ENCODE measurements around the gene TMEM43.

TMEM43 gene

GRCh38 chr3:14123308-14124222 lies 1.3 kb upstream of the TMEM43 start:
- no peak for DNase-seq

GRCh38 chr3:14124223-14124614 lies 633 bp upstream of the TMEM43 start:
- peak; percentile 78 for DNase-seq

DNA sequence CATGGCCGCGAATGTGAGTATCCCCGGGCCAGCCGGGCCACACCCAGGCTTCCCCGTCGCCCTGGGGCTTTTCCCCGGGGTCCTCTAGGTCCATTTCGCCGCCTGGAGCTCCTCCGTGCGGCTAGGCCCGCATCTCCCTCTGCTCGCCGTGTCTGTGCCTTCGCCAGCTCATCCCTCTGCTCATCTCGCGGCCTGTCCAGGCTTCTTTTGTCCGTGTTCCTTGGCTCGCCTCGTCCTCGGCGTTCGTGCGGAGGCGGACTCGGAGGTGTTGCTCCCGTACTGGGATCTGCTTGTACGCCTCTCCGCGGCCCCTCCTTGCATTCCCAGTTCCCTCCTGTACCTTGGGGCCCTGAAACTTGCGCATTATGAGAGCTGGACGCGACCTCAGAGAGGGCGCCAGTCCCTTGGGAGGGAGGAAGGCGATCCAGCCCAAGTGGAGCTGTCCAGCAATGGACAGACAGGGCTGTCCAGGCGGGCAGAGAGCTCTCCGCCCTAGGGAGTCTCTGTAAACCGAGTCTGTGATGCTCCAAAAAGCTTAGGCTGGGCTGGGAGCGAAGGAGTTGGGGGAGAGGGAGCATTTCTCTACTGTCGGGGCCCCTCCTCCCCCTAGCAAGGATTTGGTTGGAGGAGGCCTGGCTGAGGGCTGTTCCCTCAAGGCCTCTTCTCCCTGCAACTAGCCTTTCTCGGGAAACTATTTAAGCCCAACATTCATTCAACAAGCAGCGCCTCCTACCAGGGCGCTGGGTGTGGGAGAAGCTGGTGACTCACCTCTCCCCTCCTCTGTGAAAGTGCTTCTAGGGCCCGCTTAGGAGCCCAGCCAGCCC lies 553 bp downstream of the TMEM43 start:
- peak; percentile 75 for DNase-seq

DNA sequence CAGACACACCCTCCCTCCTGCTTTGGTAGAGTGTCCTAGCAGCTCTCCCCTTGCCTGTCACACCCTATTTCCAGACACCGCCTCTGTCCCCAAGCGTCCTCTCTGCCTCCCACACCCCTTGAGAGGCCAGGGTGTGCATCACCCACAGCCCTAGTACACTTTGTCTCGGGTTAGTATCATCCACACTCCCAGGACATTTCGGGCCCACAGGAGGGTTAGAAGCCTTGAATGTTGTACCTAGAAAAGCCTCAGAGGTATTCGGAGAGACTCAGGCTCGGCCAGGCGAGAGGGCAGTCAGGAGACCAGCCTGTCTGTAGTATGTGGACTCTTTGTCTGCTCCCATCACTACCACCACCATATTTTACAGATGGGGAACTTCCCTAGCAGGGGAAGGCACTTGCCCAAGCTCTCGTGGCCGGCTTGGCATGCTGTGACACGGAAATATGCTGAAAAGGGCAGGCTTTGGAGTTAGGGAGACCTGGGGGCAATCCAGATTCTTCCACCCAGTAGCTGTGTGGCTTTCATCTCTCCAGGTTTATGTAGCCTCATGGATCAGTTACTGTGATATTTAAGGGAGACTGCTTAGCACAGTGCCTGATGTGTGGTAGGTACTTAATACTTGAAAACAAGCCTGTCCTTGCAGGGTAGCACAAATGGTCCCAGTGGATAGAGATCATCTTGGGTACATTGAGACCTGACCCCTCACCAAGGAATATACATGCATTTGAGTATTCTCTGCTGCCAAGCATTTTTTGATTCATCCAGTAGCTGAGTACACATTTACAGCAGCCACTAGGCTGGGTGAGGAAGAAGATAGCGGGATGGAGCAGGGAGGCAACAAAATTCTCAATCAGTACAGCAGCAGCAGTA lies 1.4 kb downstream of the TMEM43 start:
- no peak for DNase-seq

DNA sequence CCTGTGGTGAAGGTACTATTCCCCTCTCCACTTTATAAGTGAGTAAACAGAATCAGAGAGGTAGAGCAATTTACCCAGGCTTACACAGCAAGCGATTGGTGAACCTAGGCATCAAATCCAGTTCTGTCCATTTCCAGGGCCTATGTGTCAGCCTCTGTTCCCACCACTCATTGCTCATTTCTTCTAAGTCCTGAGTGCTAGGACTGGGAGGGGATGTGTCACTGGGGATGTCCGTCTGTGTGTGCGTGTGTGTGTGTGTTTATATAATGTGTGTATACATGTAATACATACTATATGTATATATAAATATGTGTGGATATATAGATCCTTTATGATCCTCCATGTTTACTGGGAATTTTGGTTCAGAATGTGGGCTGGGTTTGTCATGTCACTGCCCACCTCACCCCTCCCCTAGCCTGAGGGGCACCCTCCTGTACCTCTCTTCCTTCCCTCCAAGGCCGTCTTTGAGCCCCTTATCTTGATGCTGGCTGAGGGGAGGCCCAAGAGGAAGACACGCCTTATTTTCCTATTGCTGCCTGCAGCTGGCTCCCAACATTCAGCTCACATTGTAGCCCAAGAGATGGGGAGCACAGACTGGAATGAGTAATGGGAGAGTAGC lies 2.1 kb downstream of the TMEM43 start:
- no peak for DNase-seq

DNA sequence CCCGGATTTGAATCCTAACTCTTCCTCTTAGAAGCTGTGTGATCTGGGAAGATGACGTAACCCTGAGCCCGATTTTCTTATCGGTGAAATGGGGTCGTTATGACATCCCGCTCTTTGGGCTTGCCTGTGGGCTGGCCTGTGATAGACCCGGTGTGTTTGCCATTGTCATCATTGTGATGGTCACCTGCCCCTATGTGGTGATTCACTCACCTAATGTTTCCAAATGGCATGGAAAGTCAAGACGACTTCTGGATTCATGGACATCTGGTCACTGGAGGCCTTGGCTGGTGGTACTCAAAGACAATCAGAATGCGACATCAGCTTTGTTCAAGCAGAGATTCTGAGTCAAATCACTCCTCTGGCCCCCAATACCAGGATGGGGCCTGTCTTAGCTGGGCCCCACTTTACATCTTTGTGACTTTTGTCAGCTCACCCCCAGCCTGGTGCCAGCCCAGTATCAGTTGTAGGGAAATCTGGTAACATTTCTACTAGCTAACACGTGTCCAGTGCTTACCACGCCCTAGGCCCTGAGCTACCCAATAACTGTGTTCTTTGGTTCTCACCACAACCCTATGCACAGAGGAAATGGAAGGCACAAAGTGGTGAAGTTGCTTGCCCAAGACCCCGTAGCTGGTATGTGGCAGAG lies 2.8 kb downstream of the TMEM43 start:
- DNase-seq, result no peak

- no peak for DNase-seq
Observed at GRCh38 chr3:14128724-14129123, 3.9 kb downstream of the TMEM43 start.

DNA sequence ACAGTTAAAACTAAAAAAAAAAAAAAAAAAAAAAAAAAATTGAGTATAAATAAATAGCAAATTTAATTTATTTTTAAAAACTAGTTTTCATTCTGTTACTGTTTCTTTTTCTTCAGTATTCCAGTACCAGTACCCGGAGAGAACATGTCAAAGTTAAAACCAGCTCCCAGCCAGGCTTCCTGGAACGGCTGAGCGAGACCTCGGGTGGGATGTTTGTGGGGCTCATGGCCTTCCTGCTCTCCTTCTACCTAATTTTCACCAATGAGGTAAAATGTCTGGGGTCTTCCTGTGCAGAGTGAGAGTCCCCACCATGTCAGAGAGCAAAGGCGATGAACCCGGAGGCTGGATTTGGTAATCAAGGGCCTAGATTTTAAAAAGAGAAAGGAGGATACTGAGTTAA lies 4.4 kb downstream of the TMEM43 start:
- no peak for DNase-seq

DNA sequence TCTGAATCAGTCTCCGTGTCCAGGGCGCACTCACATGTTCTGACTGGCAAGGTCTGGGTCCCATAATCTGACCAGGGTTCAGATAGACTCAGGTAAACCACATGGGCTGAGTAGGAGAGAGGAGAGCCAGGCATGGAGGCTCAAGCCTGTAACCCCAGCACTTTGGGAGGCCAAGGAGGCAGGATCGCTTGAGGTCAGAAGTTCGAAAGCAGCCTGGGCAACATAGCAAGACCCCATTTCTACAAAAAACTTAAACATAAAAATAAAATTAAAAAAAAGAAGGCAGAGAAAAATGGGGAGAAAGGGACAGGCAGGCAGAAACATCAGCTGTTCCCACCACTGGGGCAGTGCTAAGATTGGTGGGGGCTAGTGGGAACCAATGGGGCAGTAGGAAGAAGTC lies 5.4 kb downstream of the TMEM43 start:
- no peak for DNase-seq

GRCh38 chr3:14130707-14131106 lies 5.9 kb downstream of the TMEM43 start:
- no peak for DNase-seq

DNA sequence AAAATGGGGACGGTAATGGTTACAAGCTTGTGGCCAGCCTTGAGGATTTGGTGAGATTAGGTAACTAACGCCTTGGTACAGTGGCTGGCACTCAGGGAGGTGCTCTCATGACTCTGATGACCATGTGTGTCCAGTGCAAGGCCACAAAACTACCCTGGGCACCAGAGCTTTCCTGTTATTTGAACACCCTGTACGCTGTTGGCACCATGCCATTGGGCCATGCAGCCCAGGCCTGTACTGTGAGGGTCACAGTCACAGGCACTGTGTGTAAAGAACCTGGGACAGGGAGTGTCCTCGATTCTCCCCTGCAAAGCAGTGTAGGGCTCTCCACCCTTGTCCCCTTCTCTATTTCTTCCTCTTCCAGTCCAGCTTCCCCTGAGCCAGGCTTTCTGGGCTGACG lies 6.3 kb downstream of the TMEM43 start:
- DNase-seq, result no peak

DNA sequence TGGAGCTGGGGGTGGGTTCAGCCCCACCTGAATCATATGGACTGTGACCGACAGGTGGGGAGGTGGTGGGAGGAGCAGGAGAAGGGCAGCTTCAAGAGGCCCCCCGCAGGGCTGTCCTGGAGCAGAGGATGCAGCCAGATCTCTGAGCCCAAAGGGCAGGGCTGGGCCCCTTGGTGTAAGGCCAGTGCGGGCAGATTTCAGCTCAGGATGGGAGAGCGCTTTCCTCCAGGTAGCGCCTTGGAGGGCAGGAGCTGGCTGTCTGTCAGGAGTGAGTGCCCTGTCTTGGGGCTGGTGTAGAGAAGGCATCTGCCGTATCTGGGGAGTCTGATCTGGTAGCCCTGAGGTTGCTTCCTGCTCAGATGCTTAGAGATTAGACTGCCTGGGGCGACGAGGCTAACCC lies 7.3 kb downstream of the TMEM43 start:
- no peak for DNase-seq

DNA sequence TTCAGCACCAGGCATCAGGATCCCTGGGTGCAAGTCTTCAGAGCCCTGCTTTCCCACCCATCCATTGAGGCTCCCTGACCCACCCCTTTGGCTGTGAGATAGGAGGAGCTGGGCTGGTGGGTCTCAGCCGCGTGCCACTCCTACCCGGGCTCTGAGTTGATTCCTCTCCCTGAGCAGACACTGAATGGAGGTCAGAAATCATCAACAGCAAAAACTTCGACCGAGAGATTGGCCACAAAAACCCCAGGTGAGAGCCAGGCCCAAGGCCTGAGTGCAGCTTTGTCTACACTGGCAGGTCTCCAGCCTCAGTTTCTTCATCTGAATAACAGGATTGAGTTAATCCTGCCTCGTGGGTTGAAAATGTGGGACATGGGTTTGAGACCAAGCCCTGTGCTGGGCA lies 7.8 kb downstream of the TMEM43 start:
- DNase-seq, result no peak

- no peak for DNase-seq
Observed at GRCh38 chr3:14133188-14133800, 8.4 kb downstream of the TMEM43 start.

GRCh38 chr3:14133876-14134275 lies 9.0 kb downstream of the TMEM43 start:
- DNase-seq, result no peak

GRCh38 chr3:14134291-14134690 lies 9.4 kb downstream of the TMEM43 start:
- no peak for DNase-seq

DNA sequence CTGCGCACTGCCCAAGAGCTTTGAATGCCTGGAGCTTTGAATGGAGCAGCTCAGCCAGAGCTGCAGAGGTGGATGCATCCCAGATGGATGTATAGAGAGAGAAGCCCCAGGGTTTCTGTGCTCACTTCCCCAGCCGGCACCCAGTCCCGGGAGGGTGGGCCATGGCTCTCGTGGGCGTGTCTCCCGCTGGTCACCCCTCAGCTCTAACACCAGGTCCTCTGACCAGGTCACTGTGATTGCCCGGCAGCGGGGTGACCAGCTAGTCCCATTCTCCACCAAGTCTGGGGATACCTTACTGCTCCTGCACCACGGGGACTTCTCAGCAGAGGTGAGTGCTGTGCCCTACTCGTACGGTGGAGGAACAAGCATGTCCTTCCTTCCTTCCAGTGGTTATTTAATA lies 10.7 kb downstream of the TMEM43 start:
- DNase-seq, result no peak

- DNase-seq, result no peak
Observed at GRCh38 chr3:14137004-14137403, 12.2 kb downstream of the TMEM43 start.

- DNase-seq, result no peak
Observed at GRCh38 chr3:14137445-14137844, 12.6 kb downstream of the TMEM43 start.

DNA sequence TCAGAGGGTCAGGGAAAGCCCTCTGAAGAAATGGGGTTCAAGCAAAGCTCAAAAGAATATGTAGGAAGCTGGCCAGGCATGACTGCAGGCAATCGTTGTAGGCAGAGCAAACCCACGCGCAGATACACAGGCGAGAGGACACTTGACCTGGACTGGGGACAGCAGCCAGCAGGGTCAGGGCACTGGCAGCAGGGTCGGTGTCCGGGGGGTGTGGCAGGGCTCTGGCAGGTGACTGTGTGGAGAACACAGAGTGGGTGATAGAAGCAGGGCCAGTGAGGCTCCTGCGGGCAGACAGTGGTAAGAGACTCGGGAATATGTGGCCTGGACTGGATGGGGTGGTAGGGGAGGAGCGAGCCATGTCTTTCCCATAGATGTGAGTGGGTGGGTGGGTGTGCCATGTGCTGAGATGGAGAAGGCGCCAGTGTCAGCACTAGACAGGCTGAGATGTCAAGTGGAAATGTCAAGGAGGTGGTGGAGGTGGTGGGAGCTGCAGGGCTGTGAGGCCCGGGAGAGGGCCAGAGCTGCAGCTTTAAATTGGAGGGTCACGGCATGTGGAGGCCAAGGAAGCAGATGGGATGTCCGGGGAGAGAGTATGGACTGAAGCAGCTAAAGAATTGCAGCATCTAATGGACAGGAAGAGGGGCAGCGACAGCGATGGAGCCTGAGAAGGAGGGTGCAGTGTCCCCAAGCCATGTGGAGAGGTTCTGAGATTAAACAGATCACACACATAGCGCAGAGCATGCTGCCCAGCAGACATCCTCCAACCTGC lies 13.4 kb downstream of the TMEM43 start:
- DNase-seq, result no peak

Measured in CD4-positive, alpha-beta T cell treated with Interleukin-6 for 4 hours (primary cell).